Measurements from ENCODE around the gene ZMYND8.
"Not testable (repeated sequence)": the region's sequence is repeated elsewhere in the genome, so short reads cannot be mapped to it uniquely, and the experiment has no call there.

ZMYND8 gene

GRCh38 chr20:47263465-47264084, 92.9 kb downstream of the ZMYND8 start:
- H3K27me3 ChIP-seq (replicated peaks; ENCODE audit: control insufficient read depth, insufficient read depth, low read length), result no peaks in the 10 kb centered on the region
- TF ChIP-seq, protein P1, sequence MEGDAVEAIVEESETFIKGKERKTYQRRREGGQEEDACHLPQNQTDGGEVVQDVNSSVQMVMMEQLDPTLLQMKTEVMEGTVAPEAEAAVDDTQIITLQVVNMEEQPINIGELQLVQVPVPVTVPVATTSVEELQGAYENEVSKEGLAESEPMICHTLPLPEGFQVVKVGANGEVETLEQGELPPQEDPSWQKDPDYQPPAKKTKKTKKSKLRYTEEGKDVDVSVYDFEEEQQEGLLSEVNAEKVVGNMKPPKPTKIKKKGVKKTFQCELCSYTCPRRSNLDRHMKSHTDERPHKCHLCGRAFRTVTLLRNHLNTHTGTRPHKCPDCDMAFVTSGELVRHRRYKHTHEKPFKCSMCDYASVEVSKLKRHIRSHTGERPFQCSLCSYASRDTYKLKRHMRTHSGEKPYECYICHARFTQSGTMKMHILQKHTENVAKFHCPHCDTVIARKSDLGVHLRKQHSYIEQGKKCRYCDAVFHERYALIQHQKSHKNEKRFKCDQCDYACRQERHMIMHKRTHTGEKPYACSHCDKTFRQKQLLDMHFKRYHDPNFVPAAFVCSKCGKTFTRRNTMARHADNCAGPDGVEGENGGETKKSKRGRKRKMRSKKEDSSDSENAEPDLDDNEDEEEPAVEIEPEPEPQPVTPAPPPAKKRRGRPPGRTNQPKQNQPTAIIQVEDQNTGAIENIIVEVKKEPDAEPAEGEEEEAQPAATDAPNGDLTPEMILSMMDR (IDR thresholded peaks at IDR 0.05; ENCODE audit: insufficient read depth, low read length, poor library complexity, severe bottlenecking), result no peak
- DNase-seq (ENCODE audit: extremely low read depth, insufficient read length), result no peak
- H3K36me3 ChIP-seq (ENCODE audit: control insufficient read depth, insufficient read depth, low read length), result peaks cover 10% of the 10 kb centered on the region
- no peak overlapping the region; the same call in 1 of the 2 replicates for H3K4me3 ChIP-seq (replicated peaks; ENCODE audit: low read depth, low read length)

DNA sequence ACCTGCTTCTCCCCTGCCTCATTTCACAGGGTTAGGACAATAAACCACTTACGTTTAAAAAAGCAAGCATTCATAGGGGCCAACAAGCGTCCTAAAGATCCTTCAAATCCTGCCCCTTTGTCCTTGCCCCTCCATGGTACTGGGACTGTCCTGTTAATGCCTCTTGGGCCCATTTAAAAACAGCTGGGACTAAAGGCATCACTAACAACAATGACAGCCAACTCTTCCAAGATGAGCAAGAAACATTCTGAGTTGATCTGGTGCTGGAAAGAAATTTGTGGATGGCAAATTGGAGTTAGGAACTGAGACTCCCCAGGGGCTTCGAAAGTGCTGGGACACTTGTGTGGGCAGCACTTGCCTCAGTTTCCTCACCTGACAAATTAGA, 93.4 kb downstream of the ZMYND8 start:
- Histone ChIP-seq H3K27me3 (replicated peaks; ENCODE audit: control insufficient read depth, insufficient read depth, low read length) (no peaks in the 10 kb centered on the region), H3K4me3 (replicated peaks; ENCODE audit: low read depth, low read length) (no peak overlapping the region; the same call in 1 of the 2 replicates), H3K36me3 (ENCODE audit: control insufficient read depth, insufficient read depth, low read length) (peaks cover 10% of the 10 kb centered on the region)
- TF ChIP-seq, protein P1 (IDR thresholded peaks at IDR 0.05; ENCODE audit: insufficient read depth, low read length, poor library complexity, severe bottlenecking), result no peak
- no peak for DNase-seq (ENCODE audit: extremely low read depth, insufficient read length)

GRCh38 chr20:47262365-47263013, 94.0 kb downstream of the ZMYND8 start:
- TF ChIP-seq, protein P1 (IDR thresholded peaks at IDR 0.05; ENCODE audit: insufficient read depth, low read length, poor library complexity, severe bottlenecking), result no peak
- no peaks in the 10 kb centered on the region for H3K27me3 ChIP-seq (replicated peaks; ENCODE audit: control insufficient read depth, insufficient read depth, low read length)
- DNase-seq (ENCODE audit: extremely low read depth, insufficient read length), result peak; percentile 72
- peaks cover 9% of the 10 kb centered on the region for H3K36me3 ChIP-seq (ENCODE audit: control insufficient read depth, insufficient read depth, low read length)
- H3K4me3 ChIP-seq (replicated peaks; ENCODE audit: low read depth, low read length), result peak overlapping the region; percentile 1; the same call in 1 of the 2 replicates

DNA sequence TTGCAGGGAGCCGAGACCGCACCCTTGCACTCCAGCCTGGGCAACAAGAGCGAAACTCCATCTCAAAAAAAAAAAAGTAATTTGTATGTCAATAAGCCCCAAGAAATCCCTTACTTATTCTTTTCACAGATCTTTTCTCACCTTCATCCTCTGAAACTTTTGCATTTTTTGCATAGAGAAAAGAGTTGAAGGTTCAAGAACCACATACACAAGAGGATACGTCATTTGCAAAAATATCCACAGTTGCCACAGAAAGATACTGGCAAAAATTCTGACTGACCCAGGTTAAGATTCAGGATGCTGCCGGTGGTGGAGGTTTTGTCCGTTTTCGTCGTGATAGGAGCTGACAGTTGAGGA, 94.5 kb downstream of the ZMYND8 start:
- TF ChIP-seq, protein P1 (IDR thresholded peaks at IDR 0.05; ENCODE audit: insufficient read depth, low read length, poor library complexity, severe bottlenecking), result no peak
- H3K27me3 ChIP-seq (replicated peaks; ENCODE audit: control insufficient read depth, insufficient read depth, low read length), result no peaks in the 10 kb centered on the region
- 0 out of 2 replicates have a peak overlapping the region, but pooled peaks have one; percentile 1 for H3K4me3 ChIP-seq (replicated peaks; ENCODE audit: low read depth, low read length)
- peak; percentile 32 for DNase-seq (ENCODE audit: extremely low read depth, insufficient read length)
- H3K36me3 ChIP-seq (ENCODE audit: control insufficient read depth, insufficient read depth, low read length), result peaks cover 8% of the 10 kb centered on the region

GRCh38 chr20:47261161-47261774, 95.2 kb downstream of the ZMYND8 start:
- not testable (repeated sequence) for H3K4me3 ChIP-seq (replicated peaks; ENCODE audit: low read depth, low read length); H3K36me3 ChIP-seq (ENCODE audit: control insufficient read depth, insufficient read depth, low read length); DNase-seq (ENCODE audit: extremely low read depth, insufficient read length); H3K27me3 ChIP-seq (replicated peaks; ENCODE audit: control insufficient read depth, insufficient read depth, low read length)

- not testable (repeated sequence) for H3K4me3 ChIP-seq (replicated peaks; ENCODE audit: low read depth, low read length); H3K27me3 ChIP-seq (replicated peaks; ENCODE audit: control insufficient read depth, insufficient read depth, low read length); DNase-seq (ENCODE audit: extremely low read depth, insufficient read length); H3K36me3 ChIP-seq (ENCODE audit: control insufficient read depth, insufficient read depth, low read length)
Observed at GRCh38 chr20:47260540-47261126, 95.9 kb downstream of the ZMYND8 start.
